Panc1 (cell line): Measurements from ENCODE around the gene TFDP2. TPM values are rescaled to one million over a fixed set of nuclear protein-coding genes. Genes with fewer than 3 reads are reported as not detected.
"Not testable (repeated sequence)": the region's sequence is repeated elsewhere in the genome, so short reads cannot be mapped to it uniquely, and the experiment has no call there.

Experiments
- ATAC-seq: fragments of 200-7000 bp; cut with Tn5 transposase; 2 replicates; pipeline ENCODE4 v1.9.1; 2020; ENCODE audit warnings: mild to moderate bottlenecking, moderate library complexity
- BruUV-seq: library from RNA; stranded (reverse); fragments of 400-500 nt; replicated peaks from 2 replicates; lab custom pipeline; 2021; lab: Mats Ljungman, UMichigan
- CTCF ChIA-PET: fragments of 300-600 bp; sonication (Branson Sonifier 250); formaldehyde crosslinking; loops from one replicate; lab custom pipeline; 2022; ENCODE audit warnings: antibody characterized with exemption; lab: Charles Lee
- POLR2A ChIA-PET: fragments of 300-600 bp; sonication (Branson Sonifier 250); formaldehyde crosslinking; loops from one replicate; lab custom pipeline; 2022; ENCODE audit warnings: antibody characterized with exemption; lab: Charles Lee
- DNase-seq: peaks from one replicate; pipeline ENCODE4 v3.0.0-alpha.2; 2010; ENCODE audit warnings: low read depth, low spot score
- H3K27ac ChIP-seq: 2 replicates; pipeline ENCODE4 v1.5.1; 2011; ENCODE audit warnings: mild to moderate bottlenecking, low read length, inconsistent platforms
- H3K27me3 ChIP-seq: fragments of 200-500 bp; sonication (Bioruptor generic); 2 replicates; pipeline ENCODE4 v1.6.0; 2014; ENCODE audit warnings: low read length, inconsistent platforms; ENCODE audit not compliant: control insufficient read depth, insufficient read depth
- H3K36me3 ChIP-seq: fragments of 200-500 bp; sonication (Bioruptor generic); 2 replicates; pipeline ENCODE4 v1.5.1; 2014; ENCODE audit warnings: inconsistent platforms, mild to moderate bottlenecking, low read length, moderate library complexity; ENCODE audit not compliant: control insufficient read depth, insufficient read depth
- H3K4me1 ChIP-seq: 2 replicates; pipeline ENCODE4 v1.5.1; 2011; ENCODE audit warnings: inconsistent platforms, mild to moderate bottlenecking, low read length, moderate library complexity; ENCODE audit not compliant: control insufficient read depth, insufficient read depth
- H3K4me3 ChIP-seq, 2 experiments: 2 replicates each; pipeline ENCODE4 v1.5.1; 2011 to 2012; ENCODE audit warnings: low read depth in 2 of 2, low read length in 2 of 2, mild to moderate bottlenecking in 2 of 2, inconsistent platforms in 1 of 2, moderate library complexity in 1 of 2
- H3K9me3 ChIP-seq: fragments of 200-500 bp; sonication (Bioruptor generic); 2 replicates; pipeline ENCODE4 v1.5.1; 2014; ENCODE audit warnings: low read depth, mild to moderate bottlenecking, inconsistent platforms, low read length, moderate library complexity; ENCODE audit not compliant: control insufficient read depth, insufficient read depth
- POLR2AphosphoS5 ChIP-seq: IDR thresholded peaks from 2 replicates; pipeline ENCODE4 v1.6.1; 2012; ENCODE audit warnings: mild to moderate bottlenecking, low read depth, low read length, moderate library complexity
- SIN3A ChIP-seq: IDR thresholded peaks from 2 replicates; pipeline ENCODE4 v1.6.1; 2012; ENCODE audit warnings: low read depth, mild to moderate bottlenecking, low read length, moderate library complexity, borderline replicate concordance; ENCODE audit not compliant: insufficient read depth
- TCF7L2 ChIP-seq: IDR thresholded peaks from 2 replicates; pipeline ENCODE4 v1.6.1; 2011; ENCODE audit warnings: mild to moderate bottlenecking, low read depth, low read length, inconsistent platforms
- in situ Hi-C: cut with HindIII; loops from 2 replicates; pipeline ENCODE4 v1.10.0; 2016; ENCODE audit warnings: low sequenced_read_pairs, low pct_unique_long_range_greater_than_20kb
- intact Hi-C: fragments of 100-400 bp; cut with micrococcal nuclease; formaldehyde crosslinking; loops from one replicate; pipeline ENCODE4 v1.10.0; 2022; ENCODE audit not compliant: unreplicated experiment
- total RNA-seq: library from RNA; stranded (reverse); gene quantifications from one replicate; pipeline ENCODE4 v1.2.1, GENCODE V29; 2021; ENCODE audit not compliant: unreplicated experiment
- TF ChIP-seq, protein P1 (sequence below), 2 experiments: IDR thresholded peaks; 2 replicates each; pipeline ENCODE4 v1.6.1; 2011 to 2012; ENCODE audit warnings: low read depth in 2 of 2, control low read depth in 1 of 2, low read length in 1 of 2, mild to moderate bottlenecking in 1 of 2, moderate library complexity in 1 of 2; ENCODE audit not compliant: insufficient read depth in 1 of 2
- TF ChIP-seq, protein P2 (sequence below): fragments of 450-650 bp; IDR thresholded peaks from 2 replicates; pipeline ENCODE4 v1.5.1; 2017; ENCODE audit warnings: mild to moderate bottlenecking

TFDP2 gene
- total RNA-seq, 1 experiment from 2014 or later, result 66.3 TPM

DNA sequence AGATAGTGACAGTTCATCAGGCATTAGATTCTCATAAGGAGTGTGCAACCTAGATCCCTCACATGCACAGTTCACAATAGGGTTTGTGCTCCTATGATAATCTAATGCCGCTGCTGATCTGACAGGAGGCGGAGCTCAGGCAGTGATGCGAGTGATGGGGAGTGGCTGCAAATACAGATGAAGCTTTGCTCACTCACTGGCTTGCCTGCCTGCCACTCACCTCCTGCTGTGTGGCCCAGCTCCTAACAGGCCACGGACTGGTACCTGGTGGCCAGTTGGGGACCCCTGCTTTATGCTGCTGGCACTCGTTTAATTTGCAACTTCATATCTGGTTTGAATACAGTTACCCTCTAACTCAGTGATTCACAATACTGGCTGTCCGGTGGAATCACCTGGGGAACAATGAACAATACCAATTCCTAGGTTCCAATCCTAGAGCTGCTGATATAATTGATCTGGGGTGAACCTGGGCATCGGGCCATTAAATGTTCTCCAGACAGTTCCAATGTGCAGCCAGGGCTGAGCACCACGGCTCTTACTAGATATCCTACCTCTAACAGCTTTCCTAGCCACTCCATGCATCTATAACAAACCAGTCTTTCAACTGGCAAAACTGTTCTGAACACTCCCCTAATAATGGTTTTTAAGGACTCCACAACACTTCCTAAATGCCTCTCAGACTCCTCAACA lies 141.5 kb downstream of the TFDP2 start:
- H3K27me3 ChIP-seq, result no peaks in the 10 kb centered on the region

DNA sequence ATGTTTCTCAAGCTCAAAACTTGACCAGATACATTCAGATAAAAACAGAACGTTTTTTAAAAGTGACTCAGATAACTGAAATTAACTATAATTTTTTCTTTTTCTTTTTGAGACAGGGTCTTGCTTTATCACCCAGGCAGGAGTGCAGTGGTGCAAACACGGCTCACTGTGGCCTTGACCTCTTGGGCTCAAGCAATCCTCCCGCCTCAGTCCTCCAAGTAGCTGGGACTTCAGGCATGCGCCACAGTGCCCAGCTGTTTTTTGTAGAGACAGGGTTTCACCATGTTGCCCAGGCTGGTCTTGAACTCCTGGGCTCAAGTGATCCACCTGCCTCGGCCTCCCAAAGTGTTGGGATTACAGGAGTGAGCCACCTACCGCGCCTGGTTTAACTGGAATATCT lies 144.4 kb downstream of the TFDP2 start:
- intact Hi-C loops, H3K9me3 ChIP-seq, BruUV-seq, H3K27me3 ChIP-seq, DNase-seq, H3K36me3 ChIP-seq, H3K4me1 ChIP-seq, CTCF ChIA-PET, H3K4me3 ChIP-seq, H3K27ac ChIP-seq, POLR2A ChIA-PET, ATAC-seq, in situ Hi-C loops: not testable (repeated sequence)

More for the DNA sequence above, 141.5 kb downstream of the TFDP2 start:
- H3K9me3 ChIP-seq, result no peaks in the 10 kb centered on the region
- POLR2A ChIA-PET, result no interaction called here
- CTCF ChIA-PET, result no interaction called here
- H3K36me3 ChIP-seq, result no peaks in the 10 kb centered on the region
- BruUV-seq, result no TSS peak
- TF ChIP-seq TCF7L2 (no peak), POLR2AphosphoS5 (no peak), SIN3A (no peak)
- TF ChIP-seq, protein P1, sequence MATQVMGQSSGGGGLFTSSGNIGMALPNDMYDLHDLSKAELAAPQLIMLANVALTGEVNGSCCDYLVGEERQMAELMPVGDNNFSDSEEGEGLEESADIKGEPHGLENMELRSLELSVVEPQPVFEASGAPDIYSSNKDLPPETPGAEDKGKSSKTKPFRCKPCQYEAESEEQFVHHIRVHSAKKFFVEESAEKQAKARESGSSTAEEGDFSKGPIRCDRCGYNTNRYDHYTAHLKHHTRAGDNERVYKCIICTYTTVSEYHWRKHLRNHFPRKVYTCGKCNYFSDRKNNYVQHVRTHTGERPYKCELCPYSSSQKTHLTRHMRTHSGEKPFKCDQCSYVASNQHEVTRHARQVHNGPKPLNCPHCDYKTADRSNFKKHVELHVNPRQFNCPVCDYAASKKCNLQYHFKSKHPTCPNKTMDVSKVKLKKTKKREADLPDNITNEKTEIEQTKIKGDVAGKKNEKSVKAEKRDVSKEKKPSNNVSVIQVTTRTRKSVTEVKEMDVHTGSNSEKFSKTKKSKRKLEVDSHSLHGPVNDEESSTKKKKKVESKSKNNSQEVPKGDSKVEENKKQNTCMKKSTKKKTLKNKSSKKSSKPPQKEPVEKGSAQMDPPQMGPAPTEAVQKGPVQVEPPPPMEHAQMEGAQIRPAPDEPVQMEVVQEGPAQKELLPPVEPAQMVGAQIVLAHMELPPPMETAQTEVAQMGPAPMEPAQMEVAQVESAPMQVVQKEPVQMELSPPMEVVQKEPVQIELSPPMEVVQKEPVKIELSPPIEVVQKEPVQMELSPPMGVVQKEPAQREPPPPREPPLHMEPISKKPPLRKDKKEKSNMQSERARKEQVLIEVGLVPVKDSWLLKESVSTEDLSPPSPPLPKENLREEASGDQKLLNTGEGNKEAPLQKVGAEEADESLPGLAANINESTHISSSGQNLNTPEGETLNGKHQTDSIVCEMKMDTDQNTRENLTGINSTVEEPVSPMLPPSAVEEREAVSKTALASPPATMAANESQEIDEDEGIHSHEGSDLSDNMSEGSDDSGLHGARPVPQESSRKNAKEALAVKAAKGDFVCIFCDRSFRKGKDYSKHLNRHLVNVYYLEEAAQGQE (IDR thresholded peaks at IDR 0.05; ENCODE audit: insufficient read depth in 1 of 2, low read depth in 2 of 2, low read length in 1 of 2), result no peak
- TF ChIP-seq, protein P2, sequence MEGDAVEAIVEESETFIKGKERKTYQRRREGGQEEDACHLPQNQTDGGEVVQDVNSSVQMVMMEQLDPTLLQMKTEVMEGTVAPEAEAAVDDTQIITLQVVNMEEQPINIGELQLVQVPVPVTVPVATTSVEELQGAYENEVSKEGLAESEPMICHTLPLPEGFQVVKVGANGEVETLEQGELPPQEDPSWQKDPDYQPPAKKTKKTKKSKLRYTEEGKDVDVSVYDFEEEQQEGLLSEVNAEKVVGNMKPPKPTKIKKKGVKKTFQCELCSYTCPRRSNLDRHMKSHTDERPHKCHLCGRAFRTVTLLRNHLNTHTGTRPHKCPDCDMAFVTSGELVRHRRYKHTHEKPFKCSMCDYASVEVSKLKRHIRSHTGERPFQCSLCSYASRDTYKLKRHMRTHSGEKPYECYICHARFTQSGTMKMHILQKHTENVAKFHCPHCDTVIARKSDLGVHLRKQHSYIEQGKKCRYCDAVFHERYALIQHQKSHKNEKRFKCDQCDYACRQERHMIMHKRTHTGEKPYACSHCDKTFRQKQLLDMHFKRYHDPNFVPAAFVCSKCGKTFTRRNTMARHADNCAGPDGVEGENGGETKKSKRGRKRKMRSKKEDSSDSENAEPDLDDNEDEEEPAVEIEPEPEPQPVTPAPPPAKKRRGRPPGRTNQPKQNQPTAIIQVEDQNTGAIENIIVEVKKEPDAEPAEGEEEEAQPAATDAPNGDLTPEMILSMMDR, result no peak
- no peak for ATAC-seq
- H3K4me3 ChIP-seq, result no peak overlapping the region
- in situ Hi-C loops (no loop called here), intact Hi-C loops (no loop called here)
- no peak for DNase-seq
- no peak overlapping the region for H3K27ac ChIP-seq
- H3K4me1 ChIP-seq, result no peaks in the 10 kb centered on the region

DNA sequence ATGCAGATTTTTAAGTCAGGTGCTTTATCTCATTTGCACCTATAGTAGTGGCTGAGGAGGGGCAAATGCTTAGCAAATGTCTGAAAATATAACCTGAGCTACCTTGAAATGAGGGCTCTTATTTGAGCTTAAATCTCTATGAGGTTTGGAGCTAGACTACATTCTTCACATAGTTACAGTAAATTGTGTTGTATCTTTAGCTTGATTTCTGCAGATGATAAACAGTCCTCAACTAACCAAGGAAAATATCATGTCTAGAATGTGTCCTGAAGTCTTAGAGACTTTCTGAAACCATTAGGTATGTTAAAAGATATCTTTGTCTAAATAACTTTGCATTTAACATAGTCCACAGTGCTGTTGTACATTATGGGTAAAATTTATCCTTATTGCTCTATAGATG lies 145.3 kb downstream of the TFDP2 start:
- ChIA-PET CTCF (no interaction called here), POLR2A (no interaction called here)
- Histone ChIP-seq H3K4me1 (no peaks in the 10 kb centered on the region), H3K36me3 (no peaks in the 10 kb centered on the region), H3K27ac (no peak overlapping the region), H3K27me3 (no peaks in the 10 kb centered on the region), H3K9me3 (no peaks in the 10 kb centered on the region), H3K4me3 (no peak overlapping the region)
- in situ Hi-C loops, result no loop called here
- ATAC-seq, result no peak
- intact Hi-C loops, result no loop called here
- DNase-seq, result no peak
- TF ChIP-seq, protein P2, result no peak
- TF ChIP-seq SIN3A (no peak), POLR2AphosphoS5 (no peak), TCF7L2 (no peak)
- TF ChIP-seq, protein P1 (IDR thresholded peaks at IDR 0.05; ENCODE audit: insufficient read depth in 1 of 2, low read depth in 2 of 2, low read length in 1 of 2), result no peak
- BruUV-seq, result no TSS peak
